ENCODE data around the gene EPB41L3. TPM values are rescaled to one million over a fixed set of nuclear protein-coding genes. Genes with fewer than 3 reads are reported as not detected.

Gene EPB41L3
- total and polyA plus RNA-seq, 2 experiments from 2014 or later, result 20.8 to 22.2 TPM

DNA sequence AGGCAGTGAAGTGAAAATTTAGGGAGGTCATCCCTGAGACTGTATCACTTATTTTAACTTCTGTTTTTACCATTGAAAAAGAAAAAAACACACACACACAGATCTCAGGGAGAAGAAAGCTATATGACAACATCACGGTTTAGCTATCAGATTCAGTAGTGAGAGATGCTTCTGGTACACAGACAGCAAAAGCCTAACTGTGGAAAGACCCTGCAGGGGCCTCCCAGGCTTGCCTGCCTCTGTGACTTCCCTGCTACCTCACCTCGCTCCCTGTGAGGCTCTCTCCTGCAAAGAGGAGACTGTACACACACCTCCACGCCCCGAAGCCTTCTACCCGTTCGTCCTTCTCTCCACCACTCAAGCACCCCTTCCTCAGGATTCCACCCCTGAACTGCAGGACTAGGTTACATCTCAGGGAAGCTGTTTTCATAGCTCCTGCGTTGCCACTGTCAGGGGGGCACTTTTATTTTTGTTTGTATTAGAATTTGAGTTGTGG, 86.3 kb downstream of the EPB41L3 start:
- TF ChIP-seq EZH2 (IDR thresholded peaks at IDR 0.05; ENCODE audit: insufficient read depth, poor library complexity, severe bottlenecking) (no peak), EZH2phosphoT487 (IDR thresholded peaks at IDR 0.05; ENCODE audit: insufficient read depth, low read depth) (no peak)
- H3K4me3 ChIP-seq, result no peak overlapping the region
- in situ Hi-C loops (cut with MboI), result no loop called here
- no peaks in the 10 kb centered on the region for H3K36me3 ChIP-seq (ENCODE audit: low read depth)
- no peaks in the 10 kb centered on the region for H3K79me2 ChIP-seq (ENCODE audit: insufficient read depth)
- 84 to 90% methylated on average over 7 of the region's 7 CpGs for WGBS, 2 experiments (ENCODE audit: low coverage in 1 of 2, low lambda C conversion rate in 2 of 2, missing lambda C conversion rate in 2 of 2)
- peak overlapping the region; percentile 84; the same call in 1 of the 2 replicates for H2AFZ ChIP-seq
- H3K9me3 ChIP-seq (ENCODE audit: low read depth), result no peaks in the 10 kb centered on the region
- H3K4me2 ChIP-seq (ENCODE audit: unreplicated experiment), result no peak overlapping the region
- DNase-seq, result no peak
- H4K20me1 ChIP-seq (ENCODE audit: insufficient read depth), result no peaks in the 10 kb centered on the region
- H3K9me2 ChIP-seq (ENCODE audit: insufficient read depth), result no peaks in the 10 kb centered on the region
- H3F3A ChIP-seq (ENCODE audit: insufficient read depth), result no peaks in the 10 kb centered on the region
- no peak overlapping the region for H3K9ac ChIP-seq
- no peaks in the 10 kb centered on the region for H3K27me3 ChIP-seq (replicated peaks; ENCODE audit: insufficient read depth)
- H3K27ac ChIP-seq, result no peak overlapping the region
- H3K4me1 ChIP-seq (ENCODE audit: insufficient read depth), result no peaks in the 10 kb centered on the region; the same call in 1 of the 2 replicates

DNA sequence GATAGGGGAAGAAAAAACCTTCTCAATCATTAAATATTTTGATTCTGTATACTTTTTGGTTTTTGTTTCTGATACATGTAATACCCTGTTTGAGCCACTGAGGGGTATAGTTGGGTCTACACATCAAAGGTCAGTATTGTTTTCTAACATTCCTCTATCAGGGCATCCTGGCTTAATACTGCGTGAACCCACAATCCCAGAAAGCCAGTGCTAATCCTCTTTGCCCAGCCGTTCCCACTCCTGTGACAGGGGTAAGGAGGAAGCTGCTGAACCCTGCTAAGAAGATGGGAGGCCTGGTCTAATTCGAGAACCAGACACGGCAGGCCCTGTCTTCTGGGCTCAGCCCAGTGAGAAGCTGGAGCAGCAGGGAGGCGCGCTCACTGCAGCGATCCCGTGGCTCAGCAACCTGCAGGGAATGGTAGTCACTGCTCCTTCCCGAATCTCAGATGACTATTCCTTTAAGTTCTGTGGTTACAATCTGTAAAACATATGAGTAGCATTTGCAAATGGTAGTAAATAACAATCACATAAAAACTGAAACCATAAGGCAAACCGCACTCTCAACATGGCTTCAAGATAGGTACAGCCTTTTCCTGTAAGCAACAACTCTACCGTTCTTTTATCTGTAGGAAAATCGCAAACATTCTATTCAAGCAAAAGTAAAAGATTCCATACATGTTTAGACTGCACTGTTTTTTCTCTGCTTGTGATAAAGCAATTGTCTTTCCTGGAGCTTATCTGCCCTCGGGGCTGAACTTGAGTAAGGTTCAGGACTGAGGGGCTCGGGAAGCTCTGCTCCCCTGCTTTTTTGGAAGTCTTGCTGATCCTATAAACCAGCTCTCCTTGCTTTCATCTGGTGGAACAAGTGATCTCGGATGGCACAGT, 87.0 kb downstream of the EPB41L3 start:
- Histone ChIP-seq H3K27me3 (replicated peaks; ENCODE audit: insufficient read depth) (no peaks in the 10 kb centered on the region), H3F3A (ENCODE audit: insufficient read depth) (no peaks in the 10 kb centered on the region), H3K27ac (no peak overlapping the region), H3K9me3 (ENCODE audit: low read depth) (no peaks in the 10 kb centered on the region), H4K20me1 (ENCODE audit: insufficient read depth) (no peaks in the 10 kb centered on the region), H3K9me2 (ENCODE audit: insufficient read depth) (no peaks in the 10 kb centered on the region), H3K9ac (peak overlapping the region; percentile 51; the same call in 1 of the 2 replicates), H3K4me3 (peak overlapping the region; percentile 48), H3K79me2 (ENCODE audit: insufficient read depth) (no peaks in the 10 kb centered on the region), H3K36me3 (ENCODE audit: low read depth) (no peaks in the 10 kb centered on the region), H2AFZ (peak overlapping the region; percentile 84), H3K4me1 (ENCODE audit: insufficient read depth) (no peaks in the 10 kb centered on the region; the same call in 1 of the 2 replicates), H3K4me2 (ENCODE audit: unreplicated experiment) (peak overlapping the region; percentile 72)
- TF ChIP-seq EZH2 (IDR thresholded peaks at IDR 0.05; ENCODE audit: insufficient read depth, poor library complexity, severe bottlenecking) (no peak), EZH2phosphoT487 (IDR thresholded peaks at IDR 0.05; ENCODE audit: insufficient read depth, low read depth) (no peak)
- in situ Hi-C loops (cut with MboI), result no loop called here
- WGBS, 2 experiments (ENCODE audit: low coverage in 1 of 2, low lambda C conversion rate in 2 of 2, missing lambda C conversion rate in 2 of 2), result 20 to 22% methylated on average over 13 of the region's 15 CpGs
- peak; percentile 68 for DNase-seq

DNA sequence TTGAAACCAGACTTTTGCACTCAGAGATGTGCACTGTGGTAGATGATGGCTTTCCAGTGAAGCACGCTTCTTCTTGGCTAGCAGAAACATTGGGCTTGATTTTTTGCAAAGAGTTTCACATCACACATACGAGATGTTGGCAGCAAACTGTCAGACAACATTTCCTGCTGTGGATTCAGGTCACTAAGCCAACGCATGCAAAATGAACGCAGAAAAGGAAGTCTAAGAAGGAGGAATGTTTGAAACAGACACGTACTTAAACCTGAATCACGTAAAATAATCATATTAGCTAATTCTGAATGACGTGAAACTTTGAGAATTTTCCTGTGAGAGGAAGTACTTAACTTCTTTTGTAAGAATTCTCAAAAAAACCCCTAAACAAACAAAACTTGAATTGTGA, 88.1 kb downstream of the EPB41L3 start:
- 93% methylated on average over 7 of the region's 7 CpGs for WGBS, 2 experiments (ENCODE audit: low coverage in 1 of 2, low lambda C conversion rate in 2 of 2, missing lambda C conversion rate in 2 of 2)
- DNase-seq, result no peak
- Histone ChIP-seq H3K9me3 (ENCODE audit: low read depth) (no peaks in the 10 kb centered on the region), H3K4me1 (ENCODE audit: insufficient read depth) (no peaks in the 10 kb centered on the region; the same call in 1 of the 2 replicates), H3K27ac (no peak overlapping the region), H3K9me2 (ENCODE audit: insufficient read depth) (no peaks in the 10 kb centered on the region), H2AFZ (no peak overlapping the region), H3K4me2 (ENCODE audit: unreplicated experiment) (no peak overlapping the region), H3K4me3 (no peak overlapping the region), H3K79me2 (ENCODE audit: insufficient read depth) (no peaks in the 10 kb centered on the region), H3K36me3 (ENCODE audit: low read depth) (no peaks in the 10 kb centered on the region), H3K27me3 (replicated peaks; ENCODE audit: insufficient read depth) (no peaks in the 10 kb centered on the region), H3K9ac (no peak overlapping the region), H4K20me1 (ENCODE audit: insufficient read depth) (no peaks in the 10 kb centered on the region), H3F3A (ENCODE audit: insufficient read depth) (no peaks in the 10 kb centered on the region)
- in situ Hi-C loops (cut with MboI), result no loop called here
- TF ChIP-seq EZH2 (IDR thresholded peaks at IDR 0.05; ENCODE audit: insufficient read depth, poor library complexity, severe bottlenecking) (no peak), EZH2phosphoT487 (IDR thresholded peaks at IDR 0.05; ENCODE audit: insufficient read depth, low read depth) (no peak)

DNA sequence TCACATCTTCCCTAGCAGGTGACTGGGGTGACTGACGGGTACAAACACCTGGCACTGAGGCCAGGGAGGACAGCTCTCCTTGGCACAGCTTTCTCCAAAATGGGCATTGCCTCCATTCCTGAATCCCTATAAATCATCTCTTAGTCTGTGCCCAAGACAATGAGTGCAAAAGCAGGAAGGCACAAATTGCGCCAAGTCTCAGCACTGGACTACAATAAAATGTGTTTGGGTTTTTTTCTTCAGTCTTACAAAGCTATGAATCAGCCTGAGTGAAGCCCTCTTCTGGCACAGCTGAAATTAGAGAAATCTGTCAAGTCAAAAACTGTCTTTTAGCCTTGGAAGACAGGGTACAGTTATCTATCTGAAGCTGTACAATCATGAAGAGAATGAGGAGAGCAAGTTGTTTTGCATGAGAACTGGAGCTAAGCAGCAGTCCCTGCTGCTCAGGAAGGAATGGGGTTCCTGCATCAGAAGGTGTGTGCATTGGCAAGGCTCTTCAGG, 90.8 kb downstream of the EPB41L3 start:
- H3K4me3 ChIP-seq, result no peak overlapping the region
- peak; percentile 24 for DNase-seq
- H3K36me3 ChIP-seq (ENCODE audit: low read depth), result no peaks in the 10 kb centered on the region
- H3K79me2 ChIP-seq (ENCODE audit: insufficient read depth), result no peaks in the 10 kb centered on the region
- WGBS, 2 experiments (ENCODE audit: low coverage in 1 of 2, low lambda C conversion rate in 2 of 2, missing lambda C conversion rate in 2 of 2), result 83 to 88% methylated on average over 2 of the region's 2 CpGs
- no peak for TF ChIP-seq EZH2 (IDR thresholded peaks at IDR 0.05; ENCODE audit: insufficient read depth, poor library complexity, severe bottlenecking)
- no peak for TF ChIP-seq EZH2phosphoT487 (IDR thresholded peaks at IDR 0.05; ENCODE audit: insufficient read depth, low read depth)
- no peaks in the 10 kb centered on the region for H3K27me3 ChIP-seq (replicated peaks; ENCODE audit: insufficient read depth)
- no peak overlapping the region for H3K4me2 ChIP-seq (ENCODE audit: unreplicated experiment)
- in situ Hi-C loops (cut with MboI), result no loop called here
- no peaks in the 10 kb centered on the region for H4K20me1 ChIP-seq (ENCODE audit: insufficient read depth)
- H3K4me1 ChIP-seq (ENCODE audit: insufficient read depth), result no peaks in the 10 kb centered on the region
- H3K9me2 ChIP-seq (ENCODE audit: insufficient read depth), result no peaks in the 10 kb centered on the region
- H3K27ac ChIP-seq, result no peak overlapping the region
- H3K9me3 ChIP-seq (ENCODE audit: low read depth), result no peaks in the 10 kb centered on the region
- H2AFZ ChIP-seq, result no peak overlapping the region
- no peaks in the 10 kb centered on the region for H3F3A ChIP-seq (ENCODE audit: insufficient read depth)
- no peak overlapping the region for H3K9ac ChIP-seq

Data from GM23248 (cell line).